COR-L47 (cell line): Measurements from ENCODE around the gene ZBTB24.
A peak's percentile ranks its signal among the peaks of the same experiment; 100 is the strongest.

Experiments used
- DNase-seq: peaks from one replicate; lab custom pipeline; 2025; lab: John Stamatoyannopoulos, UW

Gene ZBTB24

GRCh38 chr6:109449795-109450673 lies 33.0 kb downstream of the ZBTB24 start:
- DNase-seq: no peak

DNA sequence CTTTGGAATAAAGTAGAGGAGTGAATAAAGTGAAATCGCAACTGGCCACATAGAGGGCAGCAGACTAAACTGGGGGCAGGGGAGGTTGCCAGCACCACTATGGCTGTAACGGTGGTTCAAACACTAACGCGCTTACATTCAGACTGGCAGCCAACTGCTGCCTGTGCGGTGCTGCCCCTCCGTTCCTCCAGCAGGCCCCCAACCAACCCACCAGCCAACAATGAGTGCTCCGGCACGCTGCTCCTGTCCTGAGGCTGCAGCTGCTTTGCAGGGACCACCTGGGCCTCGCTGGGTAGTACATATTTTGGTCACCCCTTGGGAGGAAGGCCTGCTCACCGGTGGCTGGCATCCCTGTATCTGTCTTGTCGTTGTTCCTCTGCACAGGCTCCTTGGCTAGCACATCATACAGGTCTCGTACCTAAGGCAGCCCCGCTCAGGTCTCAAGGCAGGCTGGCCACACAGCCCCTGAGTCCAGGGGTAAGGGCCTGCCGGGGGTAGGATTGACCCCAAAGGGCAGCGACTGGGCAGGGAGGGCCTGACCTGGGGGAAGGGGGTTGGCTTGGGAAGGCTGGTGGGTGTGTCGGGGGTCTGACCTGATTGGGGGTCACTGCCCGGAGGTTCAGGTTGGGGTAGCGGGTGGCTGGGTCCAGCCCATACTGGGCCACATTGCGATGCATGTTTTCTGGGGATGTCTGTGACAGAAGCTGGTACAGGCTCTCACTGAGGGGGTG lies 33.8 kb downstream of the ZBTB24 start:
- DNase-seq: no peak

GRCh38 chr6:109448615-109449014 lies 34.4 kb downstream of the ZBTB24 start:
- no peak for DNase-seq

- DNase-seq: no peak
Measured at GRCh38 chr6:109447878-109448555, 35.0 kb downstream of the ZBTB24 start.

GRCh38 chr6:109447087-109447486 lies 35.9 kb downstream of the ZBTB24 start:
- DNase-seq: no peak

- DNase-seq: no peak
Measured at GRCh38 chr6:109446541-109446940, 36.5 kb downstream of the ZBTB24 start.

DNA sequence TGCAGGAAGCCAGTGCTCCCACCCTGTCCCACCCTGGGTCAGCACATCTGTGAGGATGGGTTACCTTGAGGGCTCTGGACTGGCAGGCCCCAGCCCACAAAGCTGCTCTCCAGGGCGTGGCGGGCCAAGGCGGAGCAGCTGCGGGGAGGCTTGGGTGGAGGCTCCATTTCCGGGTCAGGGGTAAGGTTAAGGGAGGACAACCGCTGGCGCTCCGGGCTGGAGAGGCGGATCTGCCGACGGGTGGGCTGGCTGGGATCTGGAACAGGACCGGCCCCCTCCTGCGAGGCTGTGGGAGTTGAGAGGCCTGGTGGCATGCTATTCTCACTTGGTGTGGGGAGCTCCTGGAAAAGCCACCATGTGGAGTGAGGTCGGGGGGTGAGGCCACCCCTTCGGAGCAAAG lies 36.9 kb downstream of the ZBTB24 start:
- DNase-seq: no peak

- no peak for DNase-seq
Measured at GRCh38 chr6:109445382-109445781, 37.6 kb downstream of the ZBTB24 start.

DNA sequence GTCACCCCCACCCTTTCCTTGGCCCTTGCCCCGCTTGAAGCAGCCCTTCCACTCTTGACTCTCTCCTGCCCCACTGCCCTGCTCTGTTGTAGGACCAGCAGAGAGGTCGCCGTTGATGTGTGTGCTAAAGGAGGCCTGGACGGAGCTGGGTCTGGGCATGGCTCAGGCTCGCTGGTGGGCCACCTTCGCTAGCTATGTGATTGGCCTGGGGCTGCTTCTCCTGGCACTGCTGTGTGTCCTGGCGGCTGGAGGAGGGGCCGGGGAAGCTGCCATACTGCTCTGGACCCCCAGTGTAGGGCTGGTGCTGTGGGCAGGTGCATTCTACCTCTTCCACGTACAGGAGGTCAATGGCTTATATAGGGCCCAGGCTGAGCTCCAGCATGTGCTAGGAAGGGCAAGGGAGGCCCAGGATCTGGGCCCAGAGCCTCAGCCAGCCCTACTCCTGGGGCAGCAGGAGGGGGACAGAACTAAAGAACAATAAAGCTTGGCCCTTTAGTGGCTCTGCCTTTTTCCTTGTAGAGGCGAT lies 39.5 kb downstream of the ZBTB24 start:
- no peak for DNase-seq

- DNase-seq: no peak
Measured at GRCh38 chr6:109442393-109442924, 40.6 kb downstream of the ZBTB24 start.

DNA sequence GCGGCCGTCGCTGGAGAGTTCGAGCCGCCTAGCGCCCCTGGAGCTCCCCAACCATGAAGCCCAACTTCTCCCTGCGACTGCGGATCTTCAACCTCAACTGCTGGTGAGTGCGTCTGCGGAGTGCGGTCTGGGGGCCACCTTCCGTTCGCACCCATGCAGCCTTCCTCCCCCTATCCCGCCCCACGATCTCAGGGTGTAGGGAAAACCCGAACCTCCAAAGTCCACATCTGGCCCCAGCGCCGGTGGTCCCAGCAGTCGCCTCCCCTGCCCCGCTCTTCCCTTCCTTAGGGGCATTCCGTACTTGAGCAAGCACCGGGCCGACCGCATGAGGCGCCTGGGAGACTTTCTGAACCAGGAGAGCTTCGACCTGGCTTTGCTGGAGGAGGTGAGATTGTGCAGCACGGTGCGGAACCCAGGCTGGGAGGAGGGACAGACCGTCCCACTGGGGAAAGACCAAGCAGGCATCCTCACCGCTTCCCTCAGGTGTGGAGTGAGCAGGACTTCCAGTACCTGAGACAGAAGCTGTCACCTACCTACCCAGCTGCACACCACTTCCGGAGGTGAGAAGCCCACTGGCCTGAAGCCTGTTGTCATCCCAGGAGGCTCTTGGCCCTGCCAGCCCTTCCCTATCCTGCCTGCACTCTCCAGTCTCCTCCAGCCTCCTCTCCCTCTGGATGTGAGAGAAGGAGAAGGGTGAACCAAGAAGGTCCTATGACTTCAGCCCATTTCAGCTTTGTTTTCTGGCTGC lies 41.8 kb downstream of the ZBTB24 start:
- DNase-seq: no peak

GRCh38 chr6:109440331-109441068 lies 42.5 kb downstream of the ZBTB24 start, which contains the start of the genes PPIL6 and SMPD2:
TSS of gene PPIL6 (minus strand) at chr6:109440628. CDS start at chr6:109440590, 38 bp downstream.
TSS of gene SMPD2 (plus strand) at chr6:109440724. CDS start at chr6:109441122, 398 bp downstream.
- DNase-seq: peak; percentile 30

DNA sequence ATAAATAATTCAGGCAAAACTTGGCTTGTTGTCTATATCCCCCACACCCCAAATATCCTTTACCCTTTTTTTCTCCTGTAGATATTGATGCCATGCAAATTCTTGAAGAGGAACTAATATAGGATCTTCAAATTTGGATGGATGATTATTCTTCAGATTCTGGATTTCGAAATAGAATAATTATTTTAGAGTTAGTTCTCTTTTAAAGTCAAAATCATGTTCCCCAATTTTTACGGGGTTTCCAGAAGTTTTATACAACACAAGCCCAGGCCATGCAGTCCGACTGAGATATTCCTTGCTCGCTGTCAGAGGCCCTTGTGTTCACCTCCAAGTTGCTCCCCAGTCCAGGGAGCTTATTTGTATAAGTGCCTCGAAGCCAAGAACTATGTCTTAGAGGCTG lies 47.0 kb downstream of the ZBTB24 start:
- no peak for DNase-seq

DNA sequence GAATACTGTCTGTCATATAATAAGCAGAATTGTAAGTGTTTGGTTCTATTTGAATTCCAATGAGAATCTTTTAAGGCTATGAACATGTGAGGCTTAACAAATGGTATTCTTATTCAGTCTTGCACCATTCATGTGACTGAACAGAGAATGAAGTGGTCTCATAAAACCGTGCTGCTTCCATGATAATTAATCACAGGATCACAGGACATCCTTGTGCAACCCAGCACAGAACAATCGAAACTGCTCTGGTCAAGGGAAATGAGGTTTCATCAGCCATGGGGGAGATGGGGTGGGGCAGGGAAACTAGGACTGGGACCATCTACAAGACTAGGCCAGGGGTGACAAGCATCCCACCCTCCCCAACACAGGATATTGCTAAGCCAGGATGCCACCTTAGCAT lies 48.6 kb downstream of the ZBTB24 start:
- no peak for DNase-seq

DNA sequence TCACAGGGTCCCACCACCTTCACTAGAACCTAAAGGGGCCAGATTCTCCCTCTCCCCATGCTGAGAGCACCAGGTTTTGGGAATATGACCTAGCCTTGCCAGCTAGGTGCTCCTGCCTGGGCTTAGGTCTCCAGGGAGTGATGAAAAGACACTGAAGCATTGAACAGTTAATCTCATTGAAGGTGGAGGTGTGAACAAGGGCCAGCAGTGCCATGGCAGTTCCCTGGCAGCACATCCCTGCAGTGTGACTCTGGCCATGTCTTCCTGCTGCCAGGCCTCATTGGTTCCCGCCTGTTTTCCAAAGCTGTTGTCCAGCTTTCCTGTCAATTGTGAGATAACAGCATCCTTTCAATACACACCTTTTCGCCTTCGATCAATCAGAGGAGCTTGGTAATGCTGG lies 53.5 kb downstream of the ZBTB24 start:
- no peak for DNase-seq

DNA sequence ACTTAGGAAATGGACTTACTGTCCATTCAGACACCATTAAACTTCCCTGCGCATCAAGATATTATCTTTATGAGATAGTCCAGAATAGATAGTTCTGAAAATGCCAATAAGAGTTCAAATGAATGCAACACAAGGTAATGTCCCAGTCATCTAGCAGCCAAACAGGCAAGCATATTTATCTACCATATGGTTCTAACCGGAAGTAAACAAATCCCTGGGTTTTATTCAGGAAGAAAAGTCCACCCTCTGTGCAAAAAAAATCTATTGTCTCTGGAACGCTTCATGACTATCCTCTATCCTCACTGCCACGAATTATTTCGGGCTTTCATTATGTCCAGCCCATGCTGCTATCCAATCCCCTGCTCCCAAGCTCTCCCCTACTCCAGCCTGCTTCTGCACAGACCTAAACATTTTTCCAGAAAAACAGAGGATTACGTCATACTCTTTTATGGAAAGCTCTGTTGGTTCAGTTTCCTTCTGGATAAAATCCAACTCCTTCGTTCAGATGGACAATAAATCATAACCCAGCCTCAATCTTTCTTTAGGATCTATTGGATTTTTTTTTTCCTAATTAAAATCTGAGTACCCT lies 54.0 kb downstream of the ZBTB24 start:
- no peak for DNase-seq

GRCh38 chr6:109424946-109425345 lies 58.1 kb downstream of the ZBTB24 start:
- no peak for DNase-seq

GRCh38 chr6:109421184-109421583 lies 61.8 kb downstream of the ZBTB24 start:
- DNase-seq: no peak

GRCh38 chr6:109420751-109421150 lies 62.3 kb downstream of the ZBTB24 start:
- no peak for DNase-seq

DNA sequence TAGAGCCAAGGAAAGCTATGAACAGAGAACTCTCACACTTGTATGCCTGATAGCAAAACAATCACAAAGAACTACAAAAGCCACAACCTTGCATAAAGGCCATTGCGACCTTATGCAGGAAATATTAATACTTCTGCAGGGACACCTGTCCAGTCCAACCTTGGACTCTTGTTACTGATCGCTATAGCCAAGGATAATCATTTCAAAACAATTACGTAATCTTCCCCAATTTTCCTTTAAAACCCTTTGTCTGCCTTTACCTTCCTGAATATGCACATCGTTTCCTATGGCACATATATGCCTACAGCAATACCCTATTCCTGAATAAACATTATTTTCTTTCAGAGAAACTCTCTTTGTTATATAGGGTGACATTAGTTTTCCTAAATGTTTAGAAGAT lies 65.4 kb downstream of the ZBTB24 start:
- no peak for DNase-seq
